Prostate gland (tissue), 2 donors: ENCODE results near the gene SLCO4A1.

ENCODE experiments used
- POLR2AphosphoS5 ChIP-seq: sonication (generic); formaldehyde crosslinking; IDR thresholded peaks from one replicate; pipeline ENCODE4 v1.6.1; 2017; ENCODE audit warnings: antibody characterized with exemption
- TF ChIP-seq, protein P1 (sequence below), 4 experiments: fragments of 200-600 bp in 2 of 4; fragments of 450-650 bp in 2 of 4; sonication (generic) in 2 of 4; IDR thresholded peaks; 1 replicate in 3 of 4; 2 replicates in 1 of 4; pipeline ENCODE4 v1.5.1; 2016 to 2019; ENCODE audit warnings: antibody characterized with exemption in 4 of 4, mild to moderate bottlenecking in 2 of 4, moderate library complexity in 2 of 4

DNA sequence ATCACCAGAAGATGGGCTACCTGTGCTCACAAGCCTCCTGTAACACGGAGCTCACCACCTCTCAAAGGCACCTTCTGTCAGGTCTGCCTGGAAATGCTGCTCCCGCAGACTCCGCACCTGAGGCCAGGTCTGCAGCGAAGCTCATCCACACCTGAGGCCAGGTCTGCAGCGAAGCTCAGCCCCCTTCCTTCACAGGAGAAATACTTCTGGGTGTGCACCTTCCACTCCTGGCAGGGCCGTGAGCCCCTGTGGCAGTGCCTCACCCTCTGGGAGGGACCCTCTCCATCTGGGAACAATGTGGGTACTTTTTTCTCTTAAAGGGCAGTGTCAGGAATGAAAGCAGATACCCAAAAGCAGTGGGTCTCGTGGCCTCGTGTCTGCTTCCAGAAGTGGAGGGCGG is 1.4 kb upstream of the SLCO4A1 start:
- TF ChIP-seq, protein P1, sequence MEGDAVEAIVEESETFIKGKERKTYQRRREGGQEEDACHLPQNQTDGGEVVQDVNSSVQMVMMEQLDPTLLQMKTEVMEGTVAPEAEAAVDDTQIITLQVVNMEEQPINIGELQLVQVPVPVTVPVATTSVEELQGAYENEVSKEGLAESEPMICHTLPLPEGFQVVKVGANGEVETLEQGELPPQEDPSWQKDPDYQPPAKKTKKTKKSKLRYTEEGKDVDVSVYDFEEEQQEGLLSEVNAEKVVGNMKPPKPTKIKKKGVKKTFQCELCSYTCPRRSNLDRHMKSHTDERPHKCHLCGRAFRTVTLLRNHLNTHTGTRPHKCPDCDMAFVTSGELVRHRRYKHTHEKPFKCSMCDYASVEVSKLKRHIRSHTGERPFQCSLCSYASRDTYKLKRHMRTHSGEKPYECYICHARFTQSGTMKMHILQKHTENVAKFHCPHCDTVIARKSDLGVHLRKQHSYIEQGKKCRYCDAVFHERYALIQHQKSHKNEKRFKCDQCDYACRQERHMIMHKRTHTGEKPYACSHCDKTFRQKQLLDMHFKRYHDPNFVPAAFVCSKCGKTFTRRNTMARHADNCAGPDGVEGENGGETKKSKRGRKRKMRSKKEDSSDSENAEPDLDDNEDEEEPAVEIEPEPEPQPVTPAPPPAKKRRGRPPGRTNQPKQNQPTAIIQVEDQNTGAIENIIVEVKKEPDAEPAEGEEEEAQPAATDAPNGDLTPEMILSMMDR (IDR thresholded peaks at IDR 0.05), result no peak
- TF ChIP-seq POLR2AphosphoS5, result no peak
